NCI-H774 (cell line): ENCODE measurements around the gene GALNT9.

ENCODE experiments used
- DNase-seq: peaks from one replicate; lab custom pipeline; 2025; lab: John Stamatoyannopoulos, UW

Gene GALNT9

DNA sequence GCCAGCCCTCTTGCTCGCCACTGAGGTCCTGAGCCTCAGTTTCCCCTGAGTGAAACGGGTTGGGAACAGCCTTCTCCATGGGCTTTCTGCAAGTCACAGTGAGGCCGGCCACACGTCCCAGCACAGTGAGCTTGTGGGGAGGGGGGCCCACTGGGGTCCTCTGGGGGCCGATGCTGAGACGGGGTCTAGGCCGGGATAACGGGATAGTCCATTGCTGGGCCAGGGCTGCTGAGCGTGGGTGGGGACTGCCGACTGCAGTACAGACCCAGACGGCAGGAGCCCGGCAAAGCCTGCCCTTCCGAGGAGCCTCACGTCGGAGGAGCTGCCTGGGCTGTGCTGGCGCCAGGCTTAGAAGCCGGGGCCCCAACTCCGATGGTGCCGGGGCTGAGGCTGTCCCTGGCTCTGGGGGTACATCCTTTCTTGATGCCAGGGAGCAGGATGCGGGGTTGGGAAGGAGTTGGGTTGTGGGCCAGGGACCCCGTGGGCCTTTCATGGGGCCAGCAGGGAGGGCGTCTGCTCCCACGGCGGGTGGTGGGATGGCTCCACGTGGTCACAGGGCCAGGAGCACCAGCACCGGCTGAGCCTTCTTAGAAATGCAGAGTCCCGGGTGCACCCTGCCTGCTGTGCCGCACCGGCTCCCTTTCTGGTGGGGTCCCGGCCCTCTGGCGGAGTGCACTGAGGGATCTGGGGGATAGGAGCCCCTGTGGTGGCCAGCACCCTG lies 160.9 kb downstream of the GALNT9 start:
- DNase-seq = no peak

DNA sequence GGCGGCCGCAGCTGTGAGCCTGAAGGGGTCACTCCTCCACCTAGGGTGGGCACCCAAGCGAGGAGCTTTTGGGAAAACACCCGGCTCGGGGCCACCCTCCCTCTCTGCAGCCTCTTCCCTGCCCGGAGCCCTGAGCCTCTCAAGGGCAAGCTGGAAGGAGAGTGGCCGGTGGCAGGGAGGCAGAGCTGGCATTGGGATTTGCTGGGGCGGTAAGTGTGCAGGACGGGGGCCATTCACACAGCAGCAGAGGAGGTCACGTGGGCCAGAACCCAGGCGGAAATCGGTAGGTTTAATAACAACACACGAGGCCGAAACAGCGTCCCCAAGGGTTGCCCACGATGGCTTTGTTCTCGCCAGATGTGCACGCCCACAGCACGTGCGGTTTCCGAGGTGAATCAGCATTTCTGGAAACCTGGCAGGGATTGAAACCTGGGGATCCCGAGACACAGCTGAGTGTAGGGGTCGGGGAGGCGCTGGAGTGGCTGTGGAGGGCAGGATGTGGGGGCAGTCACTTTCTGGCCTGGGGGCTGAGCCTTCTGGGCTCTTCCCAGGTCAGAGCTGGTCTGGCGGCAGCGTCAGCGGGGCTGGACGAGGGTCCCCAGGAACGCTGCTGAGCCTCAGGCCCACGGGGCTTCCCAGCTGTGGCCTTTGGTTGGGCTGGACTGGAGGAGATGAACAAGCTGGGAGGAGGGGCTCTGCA lies 161.6 kb downstream of the GALNT9 start:
- DNase-seq = no peak

DNA sequence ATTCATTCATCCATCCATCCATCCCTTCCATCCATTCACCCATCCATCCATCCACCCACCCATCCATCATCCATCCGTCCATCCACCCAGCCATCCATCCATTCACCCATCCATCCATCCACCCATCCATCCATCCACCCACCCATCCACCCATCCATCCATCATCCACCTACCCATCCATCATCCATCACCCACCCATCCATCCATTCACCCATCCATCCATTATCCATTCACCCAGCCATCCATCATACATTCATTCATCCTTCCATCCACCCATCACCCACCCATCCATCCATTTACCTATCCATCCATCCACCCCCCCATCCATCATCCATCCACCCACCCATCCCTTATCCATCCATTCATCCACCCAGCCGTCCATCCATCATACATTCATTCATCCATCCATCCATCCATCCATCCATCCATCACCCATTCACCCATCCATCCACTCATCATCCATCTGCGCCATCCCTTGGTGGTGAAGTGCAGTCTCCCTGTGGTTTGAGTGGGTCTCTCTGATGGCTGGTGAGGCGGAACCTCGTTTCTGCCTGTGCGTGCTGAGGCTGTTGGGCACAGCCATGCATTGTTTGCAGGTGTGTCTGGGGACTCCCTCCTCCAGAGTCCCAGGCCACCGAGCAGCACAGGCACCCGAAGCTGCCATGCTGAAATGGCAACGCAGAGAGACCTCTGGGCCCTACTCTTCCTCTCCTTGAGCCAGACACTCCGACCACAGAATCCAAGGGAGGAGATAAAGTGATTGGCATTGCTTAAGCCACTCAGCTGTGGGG lies 162.4 kb downstream of the GALNT9 start:
- DNase-seq = no peak

DNA sequence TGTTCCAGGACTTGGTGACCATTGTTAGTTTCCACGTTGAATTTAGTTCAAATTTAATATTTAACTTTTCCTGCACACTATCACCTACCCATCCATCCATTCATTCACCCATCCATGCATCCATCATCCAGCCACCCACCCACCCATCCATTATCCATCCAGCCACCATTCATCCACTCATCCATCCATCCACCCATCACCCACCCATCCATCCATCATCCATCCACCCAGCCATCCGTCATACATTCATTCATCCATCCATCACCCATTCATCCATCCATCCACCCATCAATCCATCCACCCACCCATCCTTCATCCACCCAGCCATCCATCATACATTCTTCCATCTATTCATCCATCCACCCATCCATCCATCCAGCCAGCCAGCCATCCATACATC lies 163.3 kb downstream of the GALNT9 start:
- no peak for DNase-seq

DNA sequence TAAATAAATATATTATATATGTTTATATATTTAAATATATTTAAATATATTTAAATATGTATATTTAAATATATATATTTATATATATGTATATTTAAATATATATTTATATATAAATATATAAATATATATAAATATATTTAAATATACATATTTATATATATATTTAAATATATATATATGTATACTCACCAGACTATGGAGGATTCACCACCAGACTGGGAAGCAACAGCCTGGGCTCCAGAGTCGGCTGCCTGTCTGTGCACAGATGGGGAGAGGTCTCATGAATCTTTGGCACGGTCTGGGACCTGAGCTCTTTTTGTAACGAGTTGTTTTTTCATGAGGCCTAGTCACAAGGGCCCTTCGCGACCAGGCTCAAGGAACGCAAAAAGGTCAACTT lies 163.8 kb downstream of the GALNT9 start:
- DNase-seq = no peak

DNA sequence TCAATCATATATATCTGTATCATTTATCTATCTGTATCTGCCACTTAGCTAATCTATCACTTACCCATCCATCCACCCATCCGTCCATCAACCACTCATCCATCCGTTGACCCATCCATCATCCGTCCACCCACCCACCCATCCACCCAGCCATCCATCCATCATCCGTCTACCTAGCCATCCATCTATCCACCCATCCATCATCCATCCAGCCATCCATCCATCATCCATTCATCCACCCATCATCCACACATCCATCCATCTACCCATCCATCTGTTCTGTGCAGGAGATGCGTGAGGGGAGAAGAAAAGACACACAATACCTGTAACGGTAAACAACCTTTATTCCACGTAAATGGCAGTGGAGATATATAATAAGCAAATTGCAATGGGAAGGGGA lies 165.0 kb downstream of the GALNT9 start:
- no peak for DNase-seq

DNA sequence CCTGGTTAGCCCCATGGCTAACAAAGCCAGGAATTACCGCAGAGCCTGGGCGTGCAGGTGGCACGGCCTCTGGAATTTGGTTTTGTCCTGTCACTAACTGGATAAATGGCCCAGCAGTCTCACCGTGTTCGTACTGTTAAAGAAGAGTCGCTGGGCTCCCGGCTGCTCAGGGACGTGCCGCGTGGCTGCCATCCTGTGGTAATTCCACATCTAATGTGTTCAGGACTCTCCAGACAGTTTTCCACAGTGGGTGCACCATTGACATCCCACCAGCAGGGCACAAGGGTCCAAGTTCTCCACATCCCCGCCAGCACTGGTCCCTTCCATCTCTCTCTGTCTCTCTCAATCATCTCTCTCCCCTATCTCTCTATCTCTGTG lies 165.5 kb downstream of the GALNT9 start:
- DNase-seq = no peak

DNA sequence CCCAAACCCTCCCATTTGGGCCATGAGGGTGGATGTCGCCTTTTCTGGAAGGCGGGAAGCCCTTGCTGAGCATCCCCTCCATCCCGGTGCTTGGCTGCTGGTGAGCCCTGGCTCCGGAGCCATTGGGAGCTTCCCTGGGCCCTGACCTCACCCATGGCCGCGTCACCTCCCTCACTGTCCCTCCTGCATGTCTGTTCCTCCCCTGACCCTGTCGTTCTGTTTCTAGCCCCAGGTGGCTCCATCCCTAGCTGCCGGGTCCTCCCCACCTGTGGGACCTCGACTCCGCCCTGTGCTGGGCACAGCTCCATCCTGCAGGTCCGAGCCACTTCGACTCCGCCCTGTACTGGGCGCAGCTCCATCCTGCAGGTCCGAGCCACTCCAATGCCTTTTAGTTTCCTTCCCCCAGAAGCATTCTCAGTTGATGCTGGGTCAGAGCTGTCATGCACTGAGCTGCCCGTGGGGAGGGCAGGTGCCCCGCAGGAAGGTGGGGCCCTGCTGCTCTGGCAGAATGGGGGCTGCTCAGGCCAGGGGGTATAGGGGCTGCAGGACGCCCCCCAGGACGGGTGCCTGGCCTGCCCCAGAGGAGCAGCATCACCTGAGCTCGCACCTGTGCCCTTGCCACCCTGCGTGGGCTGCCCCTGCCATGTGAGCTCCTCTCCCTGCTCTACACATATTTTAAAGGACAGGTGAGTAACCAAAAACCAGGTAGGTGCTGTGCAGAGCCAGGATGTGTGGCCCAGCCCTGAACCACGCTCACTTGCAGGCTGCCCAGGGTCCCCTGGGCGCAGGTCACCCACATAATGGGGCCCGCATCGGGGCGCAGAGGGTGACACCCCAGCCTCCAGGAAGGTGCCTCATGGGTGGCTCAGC lies 166.1 kb downstream of the GALNT9 start:
- no peak for DNase-seq

DNA sequence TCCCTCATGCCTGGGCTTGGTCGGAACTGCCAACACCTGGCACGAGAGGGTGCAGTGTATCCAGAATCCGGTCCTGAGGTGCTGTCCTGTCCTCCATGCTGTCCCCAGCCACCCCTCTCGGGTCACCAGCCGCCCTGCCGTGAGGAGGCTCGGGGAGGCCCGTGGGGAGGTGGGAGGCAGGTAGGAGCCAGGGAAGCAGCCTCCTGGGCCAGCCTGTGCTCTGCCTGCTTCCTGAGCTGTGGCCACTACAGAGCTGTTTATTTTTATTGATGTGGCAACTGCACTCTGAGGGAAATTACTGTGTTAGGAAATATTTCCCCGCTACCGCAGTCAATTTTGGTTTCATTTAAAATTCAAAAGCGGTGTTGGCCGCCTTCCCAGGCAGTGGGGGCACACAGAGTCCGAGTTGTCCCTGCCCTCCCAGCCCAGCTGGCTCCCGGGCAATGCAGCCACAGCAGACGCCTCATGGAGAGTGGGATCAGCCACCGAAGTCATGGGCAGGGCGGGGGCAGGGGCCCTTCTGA lies 166.8 kb downstream of the GALNT9 start:
- DNase-seq = no peak

DNA sequence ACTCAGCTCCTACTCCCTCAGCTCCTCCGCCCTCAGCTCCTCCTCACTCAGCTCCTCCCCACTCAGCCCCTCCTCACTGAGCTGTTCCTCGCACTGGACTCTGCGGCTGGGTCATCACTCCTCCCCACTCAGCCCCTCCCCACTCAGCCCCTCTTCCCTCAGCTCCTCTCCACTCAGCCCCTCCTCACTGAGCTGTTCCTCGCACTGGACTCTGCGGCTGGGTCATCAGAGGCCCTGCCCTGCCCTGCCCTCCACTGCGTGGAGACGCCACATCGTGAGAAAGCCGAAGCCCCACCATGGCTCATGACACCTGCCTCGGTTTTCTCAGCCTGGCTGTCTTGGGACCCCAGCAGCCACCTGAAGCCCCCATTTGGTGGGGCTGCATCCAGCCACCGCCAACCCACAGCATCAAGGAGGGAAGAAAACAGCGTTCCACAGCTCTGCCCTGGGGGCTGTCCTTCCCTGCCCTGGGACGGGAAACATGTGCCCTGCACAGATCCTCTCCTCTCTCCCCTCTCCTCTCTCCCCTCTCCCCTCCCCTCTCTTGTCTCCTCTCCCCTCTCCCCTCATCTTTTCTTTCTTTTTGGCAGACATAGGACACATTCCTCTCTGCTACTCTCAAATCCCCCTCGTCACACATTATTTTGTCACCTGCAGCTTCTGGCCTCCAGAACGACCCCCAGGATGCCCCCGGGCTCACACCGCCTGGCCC lies 167.4 kb downstream of the GALNT9 start:
- DNase-seq = no peak

DNA sequence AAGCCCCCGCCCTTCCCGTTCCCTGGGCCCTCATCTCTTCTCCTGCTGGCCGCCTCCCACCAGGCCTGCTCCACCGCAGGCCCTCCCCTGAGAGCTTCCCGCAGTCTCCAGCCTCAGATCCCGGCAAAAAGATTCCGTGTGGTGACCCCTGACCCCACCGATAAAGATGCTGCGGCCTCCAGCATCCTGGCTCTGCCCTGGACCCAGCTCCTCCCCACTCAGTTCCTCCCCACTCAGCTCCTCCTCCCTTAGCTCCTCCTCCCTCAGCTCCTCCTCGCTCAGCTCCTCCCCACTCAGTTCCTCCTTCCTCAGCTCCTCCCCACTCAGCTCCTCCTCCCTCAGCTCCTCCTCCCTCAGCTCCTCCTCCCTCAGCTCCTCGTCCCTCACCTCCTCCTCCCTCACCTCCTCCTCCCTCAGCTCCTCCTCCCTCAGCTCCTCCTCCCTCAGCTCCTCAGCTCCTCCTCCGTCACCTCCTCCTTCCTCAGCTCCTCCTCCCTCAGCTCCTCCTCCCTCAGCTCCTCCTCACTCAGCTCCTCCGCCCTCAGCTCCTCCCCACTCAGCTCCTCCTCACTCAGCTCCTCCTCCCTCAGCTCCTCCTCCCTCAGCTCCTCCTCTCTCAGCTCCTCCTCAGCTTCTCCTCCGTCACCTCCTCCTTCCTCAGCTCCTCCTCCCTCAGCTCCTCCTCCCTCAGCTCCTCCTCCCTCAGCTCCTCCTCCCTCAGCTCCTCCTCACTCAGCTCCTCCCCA lies 168.2 kb downstream of the GALNT9 start:
- no peak for DNase-seq

DNA sequence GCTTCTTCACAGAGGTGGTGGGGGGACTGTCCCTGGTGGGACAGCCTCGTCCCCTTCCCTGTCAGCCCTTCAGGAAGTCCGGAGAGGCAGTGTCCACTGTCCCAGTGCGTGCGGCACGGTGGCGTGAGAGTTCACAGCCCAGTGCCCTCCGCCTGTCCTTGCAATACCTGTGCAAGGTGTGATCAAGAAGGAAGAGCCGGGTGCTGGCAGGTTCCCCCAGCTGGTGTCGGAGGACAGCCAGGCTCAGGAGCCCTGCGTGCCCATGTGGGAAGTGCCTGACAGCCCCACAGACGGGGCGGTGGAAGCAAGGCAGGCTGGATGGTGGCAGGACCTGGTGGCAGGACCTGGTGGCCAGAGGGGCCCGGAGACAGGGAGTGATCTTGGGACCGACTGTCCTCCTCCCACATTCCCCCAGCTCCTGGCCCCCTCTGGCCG lies 168.8 kb downstream of the GALNT9 start:
- DNase-seq = no peak

DNA sequence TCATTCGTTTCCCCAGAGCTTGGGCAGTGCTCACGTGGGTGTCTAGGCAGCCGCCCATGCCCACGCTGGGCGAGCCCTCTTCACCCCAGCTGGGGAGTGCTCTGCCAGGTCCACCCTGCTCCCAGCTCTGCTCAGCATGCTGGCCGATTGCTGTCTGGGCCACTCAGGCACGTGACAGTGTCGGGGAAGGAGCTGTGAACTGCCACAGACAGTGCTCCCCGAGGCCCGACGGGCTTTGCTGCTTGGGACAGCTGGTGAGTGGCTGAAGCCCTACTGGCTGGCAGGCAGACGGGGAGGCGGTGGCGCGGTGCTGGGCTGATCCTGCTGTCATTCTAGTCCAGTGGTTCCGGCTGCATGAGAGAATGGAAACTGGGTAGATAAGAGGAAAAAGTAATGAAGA lies 169.4 kb downstream of the GALNT9 start:
- no peak for DNase-seq

DNA sequence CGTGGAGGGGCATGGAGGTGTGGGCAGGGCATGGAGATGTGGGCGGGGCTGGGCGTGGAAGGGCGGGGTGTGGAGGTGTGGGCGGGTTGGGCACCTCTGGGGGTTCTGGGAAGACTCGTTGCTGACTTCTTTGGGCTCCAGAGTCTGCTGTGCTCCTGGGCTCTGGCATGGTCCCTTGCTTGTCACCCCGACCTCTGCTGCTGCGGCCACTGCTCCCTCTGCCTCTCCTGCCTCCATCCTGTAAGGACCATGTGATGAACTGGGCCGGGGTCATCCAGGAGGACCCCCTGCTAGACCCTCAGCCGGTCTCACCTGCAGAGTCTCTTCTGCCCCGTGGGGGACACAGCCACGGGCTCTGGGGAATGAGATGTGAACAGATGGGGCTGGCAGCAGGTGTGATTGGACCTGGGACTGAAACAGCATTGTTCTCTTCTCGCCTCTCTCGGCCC lies 169.8 kb downstream of the GALNT9 start:
- DNase-seq = no peak

DNA sequence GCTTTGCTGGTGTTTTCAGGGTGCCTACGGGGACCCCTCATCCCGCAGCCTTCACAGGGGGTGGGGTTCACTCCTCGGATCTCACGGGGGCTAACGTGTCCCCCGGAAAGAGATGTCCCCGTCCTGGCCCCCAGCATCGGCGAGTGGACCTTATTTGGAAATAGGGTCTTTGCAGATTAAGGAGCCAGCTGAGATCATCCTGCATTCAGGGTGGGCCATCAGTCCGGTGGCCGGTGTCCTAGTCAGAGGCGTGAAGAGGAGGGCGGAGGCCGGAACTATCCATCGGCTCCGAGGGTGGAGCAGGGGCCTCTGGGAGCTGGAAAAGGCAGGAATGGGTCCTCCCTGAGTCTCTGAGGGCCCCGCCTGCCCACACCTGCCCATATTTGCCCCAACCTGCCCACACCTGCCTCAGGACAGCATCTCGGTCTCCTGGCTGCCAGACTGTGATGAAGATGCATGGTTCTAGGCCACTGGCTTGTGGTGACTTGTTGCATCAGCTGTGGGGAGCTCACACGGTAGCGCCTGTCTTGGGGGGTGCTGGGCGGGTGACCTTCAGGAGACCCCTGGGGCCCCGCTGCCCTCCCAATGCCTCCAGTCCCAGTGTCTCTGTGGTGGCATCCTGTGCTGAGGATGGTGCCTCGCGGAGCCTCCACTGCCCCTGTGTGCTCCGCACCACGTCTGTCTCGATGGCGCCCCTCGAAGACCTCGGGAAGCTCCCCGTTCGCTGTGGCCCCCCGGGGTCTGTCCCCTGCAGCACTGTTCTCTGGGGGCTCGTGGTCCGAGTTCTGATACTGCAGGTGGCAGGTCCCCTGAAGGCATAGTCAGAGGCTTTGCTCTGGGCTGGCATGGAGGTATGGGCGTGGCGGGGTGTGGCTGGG lies 170.5 kb downstream of the GALNT9 start:
- DNase-seq = no peak

DNA sequence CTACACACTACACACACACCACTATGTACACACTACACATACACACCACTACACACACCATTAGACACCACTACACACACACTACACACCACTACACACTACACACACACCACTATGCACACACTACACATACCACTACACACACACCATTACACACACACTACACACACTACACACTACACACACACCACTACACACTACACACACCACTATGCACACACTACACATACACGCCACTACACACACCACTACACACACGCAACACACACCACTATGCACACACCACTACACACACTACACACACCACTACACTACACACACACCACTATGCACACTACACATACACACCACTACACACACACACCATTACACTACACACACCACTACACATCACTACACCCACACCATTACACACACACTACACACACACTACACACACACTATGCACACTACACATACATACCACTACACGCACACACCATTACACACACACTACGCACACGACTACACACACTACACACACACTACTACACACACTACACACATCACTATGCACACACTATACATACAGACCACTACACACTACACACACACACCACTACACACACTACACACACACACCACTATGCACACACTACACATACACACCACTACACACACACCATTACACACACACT lies 171.5 kb downstream of the GALNT9 start:
- no peak for DNase-seq

DNA sequence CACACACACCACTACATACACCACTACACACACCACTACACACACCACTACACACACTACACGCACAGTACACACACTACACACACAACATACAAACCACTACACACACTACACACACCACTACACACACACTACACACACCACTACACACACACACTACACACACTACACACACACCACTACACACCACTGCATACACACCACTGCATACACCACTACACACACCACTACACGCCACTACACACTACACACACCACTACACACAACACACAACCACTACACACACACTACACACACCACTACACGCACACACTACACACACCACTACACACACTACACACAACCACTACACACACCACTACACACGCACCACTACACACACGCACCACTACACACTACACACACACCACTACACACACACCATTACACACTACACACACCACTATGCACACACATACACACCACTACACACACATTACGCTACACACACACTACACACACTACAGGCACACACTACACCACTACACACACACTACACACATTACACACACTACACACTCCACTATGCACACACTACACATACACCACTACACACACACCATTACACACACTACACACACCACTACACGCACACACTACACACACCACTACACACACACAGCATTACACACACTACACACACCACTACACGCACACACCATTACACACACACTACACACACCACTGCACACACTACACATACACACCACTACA lies 172.6 kb downstream of the GALNT9 start:
- no peak for DNase-seq
